Esophagus (tissue), 2 donors: ENCODE results near the gene ZFHX3. TPM values are rescaled to one million over a fixed set of nuclear protein-coding genes. Genes with fewer than 3 reads are reported as not detected.

ENCODE experiments used
- H3K27ac ChIP-seq, 2 donors: one replicate each; pipeline ENCODE4 v1.5.1; 2013; ENCODE audit warnings: low read depth in 2 of 2, mild to moderate bottlenecking in 2 of 2, inconsistent platforms in 1 of 2, low read length in 1 of 2, moderate library complexity in 1 of 2
- H3K27me3 ChIP-seq, 2 donors: one replicate each; pipeline ENCODE4 v1.6.1; 2013; ENCODE audit warnings: low read length in 2 of 2, control low read depth in 1 of 2, mild to moderate bottlenecking in 1 of 2; ENCODE audit not compliant: insufficient read depth in 2 of 2, control insufficient read depth in 1 of 2
- H3K36me3 ChIP-seq, 2 donors: one replicate each; pipeline ENCODE4 v1.6.1; 2013; ENCODE audit warnings: low read length in 1 of 2; ENCODE audit not compliant: control insufficient read depth in 2 of 2, insufficient read depth in 2 of 2
- H3K4me1 ChIP-seq, 2 donors: one replicate each; pipeline ENCODE4 v1.6.1; 2013; ENCODE audit warnings: low read length in 1 of 2; ENCODE audit not compliant: control insufficient read depth in 2 of 2, insufficient read depth in 2 of 2
- H3K4me3 ChIP-seq, 2 donors: one replicate each; pipeline ENCODE4 v1.5.1; 2013; ENCODE audit warnings: low read length in 2 of 2, mild to moderate bottlenecking in 2 of 2, low read depth in 1 of 2, moderate library complexity in 1 of 2
- H3K9me3 ChIP-seq, 2 donors: one replicate each; pipeline ENCODE4 v1.6.1; 2013; ENCODE audit warnings: mild to moderate bottlenecking in 2 of 2, low read depth in 1 of 2, low read length in 1 of 2, moderate library complexity in 1 of 2; ENCODE audit not compliant: control insufficient read depth in 2 of 2, insufficient read depth in 1 of 2
- WGBS, 2 donors: extraction: QIAGEN DNeasy Blood & Tissue Kit; methylation state at CpG; one replicate each; pipeline ENCODE4 v1.1.7; 2013; 5-methylcytosine and 5-hydroxymethylcytosine counted together
- polyA plus RNA-seq, 2 donors: library from polyadenylated mRNA; stranded (reverse); fragments of 200-250 nt; gene quantifications; one replicate each; pipeline ENCODE4 v1.2.3, GENCODE V29; 2013
- donor health status: healthy with polysubstance abuse.
- donor health status: Bipolar disorder and iron deficiency.

Gene ZFHX3
- polyA plus RNA-seq, 2 donors: 0.62 to 1.1 TPM

DNA sequence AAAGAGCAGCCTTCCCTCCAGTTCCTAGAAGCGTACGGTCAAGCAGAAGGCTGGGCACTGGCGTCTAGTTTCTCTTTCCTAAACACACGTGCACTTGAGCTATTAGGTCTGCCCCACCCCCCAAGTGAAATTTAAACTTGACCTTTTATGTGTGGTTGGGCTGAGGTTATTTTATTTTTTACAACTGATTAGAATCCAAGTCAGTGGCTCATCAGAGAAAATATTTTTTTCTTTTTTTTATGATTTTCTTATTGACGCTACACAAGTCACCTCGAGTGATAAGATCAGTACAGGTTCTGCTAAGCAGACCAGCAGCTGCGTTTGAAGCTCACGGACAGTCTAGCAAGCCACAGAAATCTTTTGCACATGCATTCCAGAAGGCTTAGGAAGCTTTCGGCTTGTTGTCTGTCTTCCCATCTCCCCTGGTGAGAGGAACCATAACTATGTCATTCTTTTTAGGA, 95.1 kb downstream of the ZFHX3 start:
- H3K9me3 ChIP-seq: peaks cover 0 to 4% of the 10 kb centered on the region in 2 donors
- H3K27me3 ChIP-seq: no peaks in the 10 kb centered on the region
- H3K36me3 ChIP-seq: peaks cover 0 to 14% of the 10 kb centered on the region in 2 donors
- H3K27ac ChIP-seq: no peak overlapping the region
- WGBS, 2 donors: 65 to 74% methylated on average over 9 of the region's 9 CpGs
- H3K4me1 ChIP-seq: peaks cover 0 to 1% of the 10 kb centered on the region in 2 donors
- H3K4me3 ChIP-seq: no peak overlapping the region

- peaks cover 0 to 2% of the 10 kb centered on the region in 2 donors for H3K4me1 ChIP-seq
- H3K27me3 ChIP-seq: no peaks in the 10 kb centered on the region
- H3K9me3 ChIP-seq: peaks cover 0 to 4% of the 10 kb centered on the region in 2 donors
- 84 to 85% methylated on average over 10 of the region's 10 CpGs for WGBS, 2 donors
- H3K36me3 ChIP-seq: peaks cover 0 to 12% of the 10 kb centered on the region in 2 donors
- H3K4me3 ChIP-seq: no peak overlapping the region
- H3K27ac ChIP-seq: no peak overlapping the region
Measured at GRCh38 chr16:72952404-72952803, 95.5 kb downstream of the ZFHX3 start.

GRCh38 chr16:72951916-72952315, 96.0 kb downstream of the ZFHX3 start:
- no peak overlapping the region for H3K27ac ChIP-seq
- H3K4me1 ChIP-seq: peaks cover 0 to 2% of the 10 kb centered on the region in 2 donors
- 95 to 96% methylated on average over 3 of the region's 3 CpGs for WGBS, 2 donors
- H3K9me3 ChIP-seq: peaks cover 0 to 4% of the 10 kb centered on the region in 2 donors
- H3K36me3 ChIP-seq: peaks cover 0 to 9% of the 10 kb centered on the region in 2 donors
- H3K27me3 ChIP-seq: no peaks in the 10 kb centered on the region
- no peak overlapping the region for H3K4me3 ChIP-seq

DNA sequence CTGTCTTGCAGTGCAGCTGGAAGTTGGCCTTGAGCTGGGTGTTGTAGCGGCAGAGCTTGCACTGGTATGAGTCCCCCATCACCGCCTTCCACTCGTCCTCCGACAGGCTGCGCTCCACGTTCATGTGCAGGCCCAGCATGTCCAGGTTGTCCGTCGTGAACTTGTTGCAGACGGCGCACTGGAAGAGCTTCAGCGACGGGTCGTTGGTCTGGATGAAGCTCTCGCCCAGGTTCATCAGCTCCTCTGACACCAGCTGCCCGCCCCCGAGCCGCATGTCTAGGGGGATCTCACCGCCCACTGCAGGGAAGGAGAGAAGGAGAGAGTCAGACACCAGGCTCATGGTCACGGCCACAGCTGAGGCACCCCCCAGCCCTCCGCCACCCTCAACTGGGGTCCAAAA, 97.3 kb downstream of the ZFHX3 start:
- 97% methylated on average over 20 of the region's 20 CpGs for WGBS, 2 donors
- no peaks in the 10 kb centered on the region for H3K27me3 ChIP-seq
- peaks cover 0 to 2% of the 10 kb centered on the region in 2 donors for H3K4me1 ChIP-seq
- H3K4me3 ChIP-seq: no peak overlapping the region
- H3K27ac ChIP-seq: no peak overlapping the region
- peaks cover 0 to 4% of the 10 kb centered on the region in 2 donors for H3K9me3 ChIP-seq
- H3K36me3 ChIP-seq: peaks cover 0 to 9% of the 10 kb centered on the region in 2 donors

DNA sequence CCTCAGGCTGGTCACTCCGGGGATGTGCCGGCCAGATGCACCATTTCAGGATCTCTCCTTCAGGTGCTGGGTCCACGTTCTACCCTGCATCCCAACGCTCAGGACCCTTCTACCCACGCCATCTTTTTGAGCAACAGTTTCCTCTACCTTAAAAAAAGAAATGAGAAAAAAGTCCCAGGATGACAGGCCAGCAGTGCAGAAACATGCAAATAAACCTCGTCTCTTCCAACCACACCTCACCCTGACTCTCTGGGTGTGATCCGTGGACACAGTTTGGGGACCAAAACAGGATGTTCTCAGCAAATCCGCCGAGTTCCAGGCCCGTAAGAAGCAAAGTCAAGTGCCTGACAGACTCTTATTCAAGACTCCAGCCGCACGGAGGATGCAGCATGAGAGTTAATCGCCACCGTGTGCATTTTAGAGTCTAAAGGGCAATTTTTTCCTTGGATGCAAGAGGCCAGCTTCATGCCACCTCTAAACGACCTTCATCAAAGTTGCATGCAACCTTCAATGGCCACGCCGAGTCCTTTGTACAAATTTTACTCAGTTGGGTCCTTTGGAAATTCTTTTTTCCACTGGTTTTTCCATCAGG, 99.6 kb downstream of the ZFHX3 start:
- Histone ChIP-seq H3K9me3 (peaks cover 0 to 4% of the 10 kb centered on the region in 2 donors), H3K4me3 (no peak overlapping the region), H3K4me1 (peaks cover 0 to 2% of the 10 kb centered on the region in 2 donors), H3K27ac (no peak overlapping the region), H3K27me3 (no peaks in the 10 kb centered on the region), H3K36me3 (peaks cover 0 to 7% of the 10 kb centered on the region in 2 donors)
- 88 to 89% methylated on average over 17 of the region's 17 CpGs for WGBS, 2 donors

GRCh38 chr16:72947379-72948237, 100.3 kb downstream of the ZFHX3 start:
- H3K27ac ChIP-seq: no peak overlapping the region
- 63 to 76% methylated on average over 26 of the region's 26 CpGs for whole genome bisulfite sequencing, 2 donors
- H3K4me3 ChIP-seq: no peak overlapping the region
- peaks cover 0 to 2% of the 10 kb centered on the region in 2 donors for H3K4me1 ChIP-seq
- peaks cover 0 to 7% of the 10 kb centered on the region in 2 donors for H3K36me3 ChIP-seq
- H3K27me3 ChIP-seq: no peaks in the 10 kb centered on the region
- H3K9me3 ChIP-seq: peaks cover 0 to 4% of the 10 kb centered on the region in 2 donors

- no peak overlapping the region for H3K27ac ChIP-seq
- H3K9me3 ChIP-seq: peaks cover 0 to 4% of the 10 kb centered on the region in 2 donors
- 58 to 71% methylated on average over 15 of the region's 15 CpGs for WGBS, 2 donors
- no peaks in the 10 kb centered on the region for H3K27me3 ChIP-seq
- peaks cover 0 to 2% of the 10 kb centered on the region in 2 donors for H3K4me1 ChIP-seq
- H3K4me3 ChIP-seq: no peak overlapping the region
- peaks cover 0 to 7% of the 10 kb centered on the region in 2 donors for H3K36me3 ChIP-seq
Measured at GRCh38 chr16:72946474-72947194, 101.3 kb downstream of the ZFHX3 start.

- 72 to 85% methylated on average over 3 of the region's 3 CpGs for WGBS, 2 donors
- Histone ChIP-seq H3K36me3 (peaks cover 0 to 7% of the 10 kb centered on the region in 2 donors), H3K27ac (no peak overlapping the region), H3K27me3 (no peaks in the 10 kb centered on the region), H3K4me3 (no peak overlapping the region), H3K4me1 (peaks cover 0 to 2% of the 10 kb centered on the region in 2 donors), H3K9me3 (peaks cover 0 to 4% of the 10 kb centered on the region in 2 donors)
Measured at GRCh38 chr16:72946063-72946462, 101.9 kb downstream of the ZFHX3 start.

DNA sequence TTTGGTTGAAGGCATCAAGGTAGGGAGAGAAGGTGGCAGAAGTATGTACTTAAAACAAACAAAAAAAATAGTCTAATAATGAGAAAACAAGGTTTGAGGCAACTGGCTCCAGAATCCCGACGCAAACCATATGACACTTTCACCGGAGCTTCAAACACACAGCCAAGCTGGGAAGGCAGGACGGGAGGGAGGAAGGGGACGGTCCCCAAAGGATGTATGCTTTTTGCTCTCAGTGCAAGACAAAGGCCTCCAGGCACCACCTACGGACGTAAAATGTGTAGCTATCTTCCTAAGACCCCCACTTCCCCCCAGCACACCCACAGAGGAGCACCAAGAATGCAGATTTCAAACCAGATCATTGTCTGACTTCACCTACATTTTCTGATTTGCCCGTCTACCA, 102.3 kb downstream of the ZFHX3 start:
- Histone ChIP-seq H3K4me1 (peaks cover 0 to 2% of the 10 kb centered on the region in 2 donors), H3K27ac (no peak overlapping the region), H3K9me3 (peaks cover 0 to 4% of the 10 kb centered on the region in 2 donors), H3K4me3 (no peak overlapping the region), H3K27me3 (no peaks in the 10 kb centered on the region), H3K36me3 (peaks cover 3 to 6% of the 10 kb centered on the region in 2 donors)
- 89 to 96% methylated on average over 8 of the region's 8 CpGs for WGBS, 2 donors
